Panc1 (cell line): ENCODE measurements around the gene MSRB3. TPM values are rescaled to one million over a fixed set of nuclear protein-coding genes. Genes with fewer than 3 reads are reported as not detected.

Experiments
- ATAC-seq: fragments of 200-7000 bp; cut with Tn5 transposase; 2 replicates; pipeline ENCODE4 v1.9.1; 2020; ENCODE audit warnings: mild to moderate bottlenecking, moderate library complexity
- BruUV-seq: library from RNA; stranded (reverse); fragments of 400-500 nt; replicated peaks from 2 replicates; lab custom pipeline; 2021; lab: Mats Ljungman, UMichigan
- CTCF ChIA-PET: fragments of 300-600 bp; sonication (Branson Sonifier 250); formaldehyde crosslinking; loops from one replicate; lab custom pipeline; 2022; ENCODE audit warnings: antibody characterized with exemption; lab: Charles Lee
- POLR2A ChIA-PET: fragments of 300-600 bp; sonication (Branson Sonifier 250); formaldehyde crosslinking; loops from one replicate; lab custom pipeline; 2022; ENCODE audit warnings: antibody characterized with exemption; lab: Charles Lee
- DNase-seq: peaks from one replicate; pipeline ENCODE4 v3.0.0-alpha.2; 2010; ENCODE audit warnings: low read depth, low spot score
- H3K27ac ChIP-seq: 2 replicates; pipeline ENCODE4 v1.5.1; 2011; ENCODE audit warnings: mild to moderate bottlenecking, low read length, inconsistent platforms
- H3K27me3 ChIP-seq: fragments of 200-500 bp; sonication (Bioruptor generic); 2 replicates; pipeline ENCODE4 v1.6.0; 2014; ENCODE audit warnings: low read length, inconsistent platforms; ENCODE audit not compliant: control insufficient read depth, insufficient read depth
- H3K36me3 ChIP-seq: fragments of 200-500 bp; sonication (Bioruptor generic); 2 replicates; pipeline ENCODE4 v1.5.1; 2014; ENCODE audit warnings: inconsistent platforms, mild to moderate bottlenecking, low read length, moderate library complexity; ENCODE audit not compliant: control insufficient read depth, insufficient read depth
- H3K4me1 ChIP-seq: 2 replicates; pipeline ENCODE4 v1.5.1; 2011; ENCODE audit warnings: inconsistent platforms, mild to moderate bottlenecking, low read length, moderate library complexity; ENCODE audit not compliant: control insufficient read depth, insufficient read depth
- H3K4me3 ChIP-seq, 2 experiments: 2 replicates each; pipeline ENCODE4 v1.5.1; 2011 to 2012; ENCODE audit warnings: low read depth in 2 of 2, low read length in 2 of 2, mild to moderate bottlenecking in 2 of 2, inconsistent platforms in 1 of 2, moderate library complexity in 1 of 2
- H3K9me3 ChIP-seq: fragments of 200-500 bp; sonication (Bioruptor generic); 2 replicates; pipeline ENCODE4 v1.5.1; 2014; ENCODE audit warnings: low read depth, mild to moderate bottlenecking, inconsistent platforms, low read length, moderate library complexity; ENCODE audit not compliant: control insufficient read depth, insufficient read depth
- POLR2AphosphoS5 ChIP-seq: IDR thresholded peaks from 2 replicates; pipeline ENCODE4 v1.6.1; 2012; ENCODE audit warnings: mild to moderate bottlenecking, low read depth, low read length, moderate library complexity
- SIN3A ChIP-seq: IDR thresholded peaks from 2 replicates; pipeline ENCODE4 v1.6.1; 2012; ENCODE audit warnings: low read depth, mild to moderate bottlenecking, low read length, moderate library complexity, borderline replicate concordance; ENCODE audit not compliant: insufficient read depth
- TCF7L2 ChIP-seq: IDR thresholded peaks from 2 replicates; pipeline ENCODE4 v1.6.1; 2011; ENCODE audit warnings: mild to moderate bottlenecking, low read depth, low read length, inconsistent platforms
- in situ Hi-C: cut with HindIII; loops from 2 replicates; pipeline ENCODE4 v1.10.0; 2016; ENCODE audit warnings: low sequenced_read_pairs, low pct_unique_long_range_greater_than_20kb
- intact Hi-C: fragments of 100-400 bp; cut with micrococcal nuclease; formaldehyde crosslinking; loops from one replicate; pipeline ENCODE4 v1.10.0; 2022; ENCODE audit not compliant: unreplicated experiment
- total RNA-seq: library from RNA; stranded (reverse); gene quantifications from one replicate; pipeline ENCODE4 v1.2.1, GENCODE V29; 2021; ENCODE audit not compliant: unreplicated experiment
- TF ChIP-seq, protein P1 (sequence below), 2 experiments: IDR thresholded peaks; 2 replicates each; pipeline ENCODE4 v1.6.1; 2011 to 2012; ENCODE audit warnings: low read depth in 2 of 2, control low read depth in 1 of 2, low read length in 1 of 2, mild to moderate bottlenecking in 1 of 2, moderate library complexity in 1 of 2; ENCODE audit not compliant: insufficient read depth in 1 of 2

Gene MSRB3
- total RNA-seq, 1 experiment from 2014 or later: 89.7 TPM

DNA sequence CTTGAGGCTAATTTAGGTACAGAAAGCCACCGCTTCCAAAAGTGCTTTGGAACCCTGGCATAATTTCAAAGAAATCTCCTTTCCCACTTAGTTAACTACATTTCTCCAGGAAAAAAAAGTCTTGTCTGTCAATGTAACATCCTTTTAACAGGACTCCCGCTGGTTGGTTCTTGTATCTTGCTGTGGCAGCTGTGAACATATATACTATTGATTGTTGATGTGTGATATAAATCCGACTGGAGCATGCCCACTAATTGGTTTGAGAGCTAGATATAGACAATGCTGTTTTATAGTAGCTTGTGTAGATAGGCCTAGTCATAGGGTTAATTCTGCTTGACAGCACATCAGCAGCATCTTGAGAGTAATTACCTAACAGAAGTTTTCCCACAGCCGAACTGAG, 89.6 kb downstream of the MSRB3 start:
- Histone ChIP-seq H3K9me3 (no peaks in the 10 kb centered on the region), H3K4me1 (no peaks in the 10 kb centered on the region), H3K27ac (no peak overlapping the region), H3K27me3 (no peaks in the 10 kb centered on the region), H3K36me3 (no peaks in the 10 kb centered on the region), H3K4me3 (no peak overlapping the region)
- no peak for TF ChIP-seq POLR2AphosphoS5
- TF ChIP-seq, protein P1, sequence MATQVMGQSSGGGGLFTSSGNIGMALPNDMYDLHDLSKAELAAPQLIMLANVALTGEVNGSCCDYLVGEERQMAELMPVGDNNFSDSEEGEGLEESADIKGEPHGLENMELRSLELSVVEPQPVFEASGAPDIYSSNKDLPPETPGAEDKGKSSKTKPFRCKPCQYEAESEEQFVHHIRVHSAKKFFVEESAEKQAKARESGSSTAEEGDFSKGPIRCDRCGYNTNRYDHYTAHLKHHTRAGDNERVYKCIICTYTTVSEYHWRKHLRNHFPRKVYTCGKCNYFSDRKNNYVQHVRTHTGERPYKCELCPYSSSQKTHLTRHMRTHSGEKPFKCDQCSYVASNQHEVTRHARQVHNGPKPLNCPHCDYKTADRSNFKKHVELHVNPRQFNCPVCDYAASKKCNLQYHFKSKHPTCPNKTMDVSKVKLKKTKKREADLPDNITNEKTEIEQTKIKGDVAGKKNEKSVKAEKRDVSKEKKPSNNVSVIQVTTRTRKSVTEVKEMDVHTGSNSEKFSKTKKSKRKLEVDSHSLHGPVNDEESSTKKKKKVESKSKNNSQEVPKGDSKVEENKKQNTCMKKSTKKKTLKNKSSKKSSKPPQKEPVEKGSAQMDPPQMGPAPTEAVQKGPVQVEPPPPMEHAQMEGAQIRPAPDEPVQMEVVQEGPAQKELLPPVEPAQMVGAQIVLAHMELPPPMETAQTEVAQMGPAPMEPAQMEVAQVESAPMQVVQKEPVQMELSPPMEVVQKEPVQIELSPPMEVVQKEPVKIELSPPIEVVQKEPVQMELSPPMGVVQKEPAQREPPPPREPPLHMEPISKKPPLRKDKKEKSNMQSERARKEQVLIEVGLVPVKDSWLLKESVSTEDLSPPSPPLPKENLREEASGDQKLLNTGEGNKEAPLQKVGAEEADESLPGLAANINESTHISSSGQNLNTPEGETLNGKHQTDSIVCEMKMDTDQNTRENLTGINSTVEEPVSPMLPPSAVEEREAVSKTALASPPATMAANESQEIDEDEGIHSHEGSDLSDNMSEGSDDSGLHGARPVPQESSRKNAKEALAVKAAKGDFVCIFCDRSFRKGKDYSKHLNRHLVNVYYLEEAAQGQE (IDR thresholded peaks at IDR 0.05; ENCODE audit: insufficient read depth in 1 of 2, low read depth in 2 of 2, low read length in 1 of 2): no peak
- no peak for TF ChIP-seq SIN3A
- CTCF ChIA-PET: no interaction called here
- intact Hi-C loops: no loop called here
- DNase-seq: no peak
- in situ Hi-C loops: no loop called here
- POLR2A ChIA-PET: interaction anchor here (0.6 kb wide), 1 partner anchor 723 kb away, joined by 8 read pairs; no protein-coding TSS in a partner anchor
- BruUV-seq: no TSS peak
- no peak for ATAC-seq

DNA sequence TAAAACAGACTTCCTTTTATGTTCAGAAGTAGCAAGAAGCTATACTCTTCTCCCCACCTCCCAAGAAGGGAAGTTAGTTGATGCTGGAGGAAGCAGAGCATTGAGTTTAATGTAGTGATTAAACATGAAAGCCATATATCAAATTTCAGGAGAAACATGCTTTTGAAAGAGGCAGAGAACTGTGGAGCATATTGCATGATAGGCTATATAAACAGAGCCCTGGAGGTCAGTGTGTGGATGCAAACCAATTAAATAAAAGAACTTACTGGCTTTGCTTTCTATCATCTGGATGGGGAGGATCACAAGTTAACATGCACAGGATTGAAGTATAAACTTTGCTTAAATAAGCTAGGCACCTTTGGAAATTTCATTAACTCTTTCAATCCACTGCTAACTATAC, 94.1 kb downstream of the MSRB3 start:
- TF ChIP-seq POLR2AphosphoS5: no peak
- TF ChIP-seq, protein P1 (IDR thresholded peaks at IDR 0.05; ENCODE audit: insufficient read depth in 1 of 2, low read depth in 2 of 2, low read length in 1 of 2): no peak
- ChIA-PET CTCF (no interaction called here), POLR2A (interaction anchor here (0.8 kb wide), 1 partner anchor 556 kb away, joined by 3 read pairs; no protein-coding TSS in a partner anchor)
- Histone ChIP-seq H3K4me3 (no peak overlapping the region), H3K27me3 (no peaks in the 10 kb centered on the region), H3K9me3 (no peaks in the 10 kb centered on the region), H3K4me1 (no peaks in the 10 kb centered on the region), H3K27ac (no peak overlapping the region), H3K36me3 (no peaks in the 10 kb centered on the region)
- no peak for DNase-seq
- no peak for ATAC-seq
- BruUV-seq: no TSS peak
- intact Hi-C loops: no loop called here
- in situ Hi-C loops: no loop called here

DNA sequence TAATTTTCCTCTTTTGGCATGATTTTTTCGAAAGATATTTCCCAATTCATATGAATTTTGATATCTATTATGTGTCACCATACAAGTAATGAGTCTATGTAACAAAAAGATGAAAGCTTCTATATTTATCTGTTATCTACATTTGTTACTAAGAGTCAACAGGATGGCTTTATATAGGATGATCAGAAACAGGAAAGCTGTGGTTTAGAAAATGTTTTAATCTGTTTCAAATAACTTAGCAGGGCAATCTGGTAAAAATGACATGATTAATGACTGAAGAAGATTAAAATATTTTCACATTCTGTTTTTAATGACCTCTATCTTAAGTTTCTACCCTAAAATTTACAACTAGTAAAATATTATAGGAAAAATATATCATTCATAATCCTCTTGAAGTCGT, 105.8 kb downstream of the MSRB3 start:
- no peak overlapping the region for H3K4me3 ChIP-seq
- TF ChIP-seq, protein P1 (IDR thresholded peaks at IDR 0.05; ENCODE audit: insufficient read depth in 1 of 2, low read depth in 2 of 2, low read length in 1 of 2): no peak
- no peak for TF ChIP-seq POLR2AphosphoS5
- TF ChIP-seq TCF7L2: no peak
- intact Hi-C loops: no loop called here
- in situ Hi-C loops: no loop called here
- no TSS peak for BruUV-seq
- H3K27me3 ChIP-seq: no peaks in the 10 kb centered on the region
- no peak for ATAC-seq
- no peaks in the 10 kb centered on the region; the same call in 1 of the 2 replicates for H3K36me3 ChIP-seq
- no peaks in the 10 kb centered on the region for H3K9me3 ChIP-seq
- H3K4me1 ChIP-seq: no peaks in the 10 kb centered on the region
- POLR2A ChIA-PET: no interaction called here
- CTCF ChIA-PET: no interaction called here
- no peak overlapping the region for H3K27ac ChIP-seq
- no peak for DNase-seq
